ENCODE results near the gene PRR14L.

GRCh38 chr22:31737932-31738331, 12.0 kb downstream of the PRR14L start:
- TF ChIP-seq CTCF (IDR thresholded peaks at IDR 0.05), result no peak
- no peak for TF ChIP-seq ZFX (IDR thresholded peaks at IDR 0.05; ENCODE audit: borderline replicate concordance)

Measured in 22Rv1 (cell line).